ENCODE results near the gene RASSF8.
A peak's percentile ranks its signal among the peaks of the same experiment; 100 is the strongest.

Gene RASSF8

DNA sequence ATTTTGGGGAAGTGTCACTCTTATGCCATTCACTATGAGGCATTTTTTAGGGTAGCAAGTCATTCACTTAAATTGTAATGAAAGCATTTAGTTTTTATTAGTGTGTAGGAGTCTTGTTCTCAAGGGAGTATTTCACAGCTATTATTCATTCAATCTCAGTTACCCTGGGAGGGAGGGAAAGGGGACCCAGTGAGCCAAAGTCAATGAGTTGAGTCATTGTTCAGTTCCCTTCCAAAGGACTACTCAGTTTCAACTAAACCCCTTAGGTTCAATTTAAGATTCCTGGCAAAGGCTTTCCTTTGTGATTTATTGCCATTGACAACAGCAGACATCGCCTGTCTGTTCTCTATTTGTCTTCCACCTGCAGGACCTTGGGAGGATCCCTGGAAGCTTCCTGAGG lies 29.3 kb upstream of the RASSF8 start:
- TF ChIP-seq, protein P1, sequence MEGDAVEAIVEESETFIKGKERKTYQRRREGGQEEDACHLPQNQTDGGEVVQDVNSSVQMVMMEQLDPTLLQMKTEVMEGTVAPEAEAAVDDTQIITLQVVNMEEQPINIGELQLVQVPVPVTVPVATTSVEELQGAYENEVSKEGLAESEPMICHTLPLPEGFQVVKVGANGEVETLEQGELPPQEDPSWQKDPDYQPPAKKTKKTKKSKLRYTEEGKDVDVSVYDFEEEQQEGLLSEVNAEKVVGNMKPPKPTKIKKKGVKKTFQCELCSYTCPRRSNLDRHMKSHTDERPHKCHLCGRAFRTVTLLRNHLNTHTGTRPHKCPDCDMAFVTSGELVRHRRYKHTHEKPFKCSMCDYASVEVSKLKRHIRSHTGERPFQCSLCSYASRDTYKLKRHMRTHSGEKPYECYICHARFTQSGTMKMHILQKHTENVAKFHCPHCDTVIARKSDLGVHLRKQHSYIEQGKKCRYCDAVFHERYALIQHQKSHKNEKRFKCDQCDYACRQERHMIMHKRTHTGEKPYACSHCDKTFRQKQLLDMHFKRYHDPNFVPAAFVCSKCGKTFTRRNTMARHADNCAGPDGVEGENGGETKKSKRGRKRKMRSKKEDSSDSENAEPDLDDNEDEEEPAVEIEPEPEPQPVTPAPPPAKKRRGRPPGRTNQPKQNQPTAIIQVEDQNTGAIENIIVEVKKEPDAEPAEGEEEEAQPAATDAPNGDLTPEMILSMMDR (IDR thresholded peaks at IDR 0.05; ENCODE audit: unreplicated experiment in 3 of 3) = no peak
- H3K4me1 Mint-ChIP-seq = peaks cover 10% of the 10 kb centered on the region
- no peaks in the 10 kb centered on the region for H3K9me3 Mint-ChIP-seq

GRCh38 chr12:25932971-25933370 lies 25.5 kb upstream of the RASSF8 start:
- Mint-ChIP-seq H3K36me3 (ENCODE audit: low read depth) (no peaks in the 10 kb centered on the region), H3K27ac (no peak overlapping the region), H3K27me3 (ENCODE audit: low read depth) (no peaks in the 10 kb centered on the region), H3K9me3 (no peaks in the 10 kb centered on the region), H3K4me3 (no peak overlapping the region), H3K4me1 (peaks cover 39% of the 10 kb centered on the region)
- TF ChIP-seq, protein P1 (IDR thresholded peaks at IDR 0.05; ENCODE audit: unreplicated experiment in 3 of 3) = no peak

More for the DNA sequence above, 29.3 kb upstream of the RASSF8 start:
- Mint-ChIP-seq H3K36me3 (ENCODE audit: low read depth) (no peaks in the 10 kb centered on the region), H3K4me3 (no peak overlapping the region), H3K27me3 (ENCODE audit: low read depth) (no peaks in the 10 kb centered on the region), H3K27ac (peak overlapping the region in 1 of 3 experiments; percentile 84)

DNA sequence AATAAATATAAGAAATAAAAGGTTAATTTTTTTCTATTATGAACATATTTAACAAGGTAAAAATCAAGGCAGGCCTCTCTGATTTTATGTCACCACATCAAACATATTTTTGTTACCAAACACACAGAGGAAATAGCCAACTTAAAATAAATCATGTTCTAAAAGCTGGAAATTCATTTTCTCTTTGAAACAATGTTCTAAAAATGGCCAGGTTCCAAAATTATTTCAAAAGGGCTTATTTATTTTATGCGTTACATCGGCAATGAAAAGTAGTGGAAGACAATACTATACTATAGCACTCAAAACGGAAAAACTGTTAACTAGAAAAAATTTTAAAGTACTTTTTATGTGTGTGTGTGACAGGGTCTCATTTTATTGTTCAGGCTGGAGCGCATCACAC lies 24.0 kb upstream of the RASSF8 start:
- H3K4me3 Mint-ChIP-seq = no peak overlapping the region
- TF ChIP-seq, protein P1 (IDR thresholded peaks at IDR 0.05; ENCODE audit: unreplicated experiment in 3 of 3) = no peak
- no peaks in the 10 kb centered on the region for H3K36me3 Mint-ChIP-seq (ENCODE audit: low read depth)
- no peaks in the 10 kb centered on the region for H3K27me3 Mint-ChIP-seq (ENCODE audit: low read depth)
- no peaks in the 10 kb centered on the region for H3K9me3 Mint-ChIP-seq
- H3K4me1 Mint-ChIP-seq = peaks cover 41% of the 10 kb centered on the region
- H3K27ac Mint-ChIP-seq = peak overlapping the region; percentile 68 to 83 (median 74)

- Mint-ChIP-seq H3K9me3 (no peaks in the 10 kb centered on the region), H3K27ac (peak overlapping the region; percentile 88 to 92 (median 89))
Measured at GRCh38 chr12:25935355-25936144, 22.9 kb upstream of the RASSF8 start.

DNA sequence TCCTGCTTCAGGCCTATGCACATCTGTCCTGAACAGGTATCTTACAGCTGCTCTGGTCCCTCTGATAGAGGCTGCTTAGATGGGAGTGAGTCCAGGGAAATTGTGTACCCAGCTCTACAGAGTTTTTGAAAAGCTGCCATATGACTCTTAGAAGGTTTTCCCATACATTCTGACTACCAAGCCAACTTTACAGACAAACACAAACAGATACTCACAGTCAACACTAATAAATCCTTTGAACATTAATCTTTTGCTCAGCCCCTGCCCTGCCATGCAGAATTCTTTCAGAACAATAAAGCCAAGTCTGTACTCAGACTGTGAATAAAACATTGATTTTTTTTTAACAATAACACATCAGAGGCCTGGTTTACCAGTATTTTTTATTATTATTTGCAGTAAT lies 21.4 kb upstream of the RASSF8 start:
- Mint-ChIP-seq H3K4me3 (no peak overlapping the region), H3K4me1 (peaks cover 41% of the 10 kb centered on the region), H3K27ac (peak overlapping the region; percentile 47 to 92 (median 89)), H3K9me3 (no peaks in the 10 kb centered on the region), H3K27me3 (ENCODE audit: low read depth) (no peaks in the 10 kb centered on the region), H3K36me3 (ENCODE audit: low read depth) (no peaks in the 10 kb centered on the region)
- TF ChIP-seq, protein P1 (IDR thresholded peaks at IDR 0.05; ENCODE audit: unreplicated experiment in 3 of 3) = no peak

More at GRCh38 chr12:25935355-25936144, 22.9 kb upstream of the RASSF8 start:
- Mint-ChIP-seq H3K36me3 (ENCODE audit: low read depth) (no peaks in the 10 kb centered on the region), H3K27me3 (ENCODE audit: low read depth) (no peaks in the 10 kb centered on the region), H3K4me1 (peaks cover 41% of the 10 kb centered on the region), H3K4me3 (peak overlapping the region in 1 of 3 experiments; percentile 0)
- TF ChIP-seq, protein P1 (IDR thresholded peaks at IDR 0.05; ENCODE audit: unreplicated experiment in 3 of 3) = no peak

DNA sequence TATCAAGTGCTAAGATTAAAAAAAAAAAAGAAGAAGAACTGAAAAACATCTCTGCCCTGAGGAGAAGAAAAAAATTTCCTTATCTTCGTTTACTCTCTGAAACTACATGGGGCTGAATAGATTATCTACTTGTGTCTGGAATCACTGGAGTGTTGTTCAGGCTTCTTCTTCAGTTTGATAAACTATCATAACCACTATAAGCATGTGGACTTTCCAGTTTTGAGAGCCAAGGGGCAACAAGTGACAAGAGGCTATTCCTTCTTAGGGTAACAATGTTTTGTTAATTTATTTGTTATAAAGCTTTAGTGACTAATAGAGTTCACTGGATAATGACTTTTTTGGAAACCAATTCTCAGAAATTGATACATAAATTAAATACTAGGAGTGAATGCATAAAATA lies 19.9 kb upstream of the RASSF8 start:
- Mint-ChIP-seq H3K4me1 (peaks cover 41% of the 10 kb centered on the region), H3K36me3 (ENCODE audit: low read depth) (no peaks in the 10 kb centered on the region), H3K27me3 (ENCODE audit: low read depth) (no peaks in the 10 kb centered on the region), H3K27ac (peak overlapping the region; percentile 19 to 55 (median 35)), H3K4me3 (no peak overlapping the region), H3K9me3 (no peaks in the 10 kb centered on the region)
- TF ChIP-seq, protein P1 (IDR thresholded peaks at IDR 0.05; ENCODE audit: unreplicated experiment in 3 of 3) = no peak

Data from nephron (organoid).